Measurements from ENCODE around the gene SDR9C7.

The SDR9C7 gene

DNA sequence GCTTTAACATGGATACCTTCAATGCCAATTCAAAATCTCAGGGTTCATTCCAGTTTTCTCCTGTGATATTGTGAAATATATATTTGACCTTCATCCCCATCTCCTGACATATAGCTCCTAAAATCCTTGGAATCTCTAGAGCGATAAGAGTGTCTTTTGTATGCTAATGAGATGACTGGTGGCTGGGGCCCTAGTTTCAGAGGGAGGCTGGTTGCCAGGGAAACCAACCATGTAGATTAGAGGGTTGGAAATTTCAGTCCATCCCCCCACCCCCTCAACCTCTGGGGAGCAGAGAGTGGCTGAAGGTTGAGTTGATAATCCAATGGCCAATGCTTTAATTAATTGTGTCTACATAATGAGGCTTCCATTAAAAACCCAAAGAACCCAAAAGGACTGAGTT is 59.4 kb downstream of the SDR9C7 start:
- no peak for DNase-seq (ENCODE audit: low spot score)

GRCh38 chr12:56873382-56873781 is 60.8 kb downstream of the SDR9C7 start:
- DNase-seq (ENCODE audit: low spot score) = no peak

All from LoVo (cell line).